HCT116 (cell line): ENCODE data around the gene IQGAP3. TPM values are rescaled to one million over a fixed set of nuclear protein-coding genes. Genes with fewer than 3 reads are reported as not detected.

Experiments used
- ATAC-seq: fragments of 200-7000 bp; cut with Tn5 transposase; 2 replicates; pipeline ENCODE4 v1.9.1; 2020; ENCODE audit warnings: mild to moderate bottlenecking, moderate library complexity
- BruUV-seq: library from RNA; stranded (reverse); fragments of 400-500 nt; replicated peaks from 2 replicates; lab custom pipeline; 2021; lab: Mats Ljungman, UMichigan
- CTCF ChIA-PET: fragments of 300-600 bp; sonication (Branson Sonifier 250); formaldehyde crosslinking; loops from one replicate; lab custom pipeline; 2021; ENCODE audit warnings: antibody characterized with exemption; lab: Charles Lee
- POLR2A ChIA-PET: fragments of 300-600, 350-600 bp; sonication (Branson Sonifier 250); formaldehyde crosslinking; loops from one replicate; lab custom pipeline; 2021; ENCODE audit warnings: antibody characterized with exemption; lab: Charles Lee
- RAD21 ChIA-PET, 2 experiments: fragments of 300-600 bp; sonication (Branson Sonifier 250); formaldehyde crosslinking; loops; one replicate each; lab custom pipeline; 2023; ENCODE audit warnings: low total read pairs in 2 of 2; ENCODE audit not compliant: uncharacterized antibody in 2 of 2, unreplicated experiment in 2 of 2, low non-redundant PET in 1 of 2; lab: Charles Lee
- DNase-seq: peaks from one replicate; pipeline ENCODE4 v3.0.0-alpha.2; 2010; ENCODE audit warnings: low read depth, low spot score
- H2AFZ ChIP-seq: fragments of 200-600 bp; shearing (Covaris generic), sonication (generic); 2 replicates; pipeline ENCODE4 v1.6.1; 2017; ENCODE audit warnings: low read depth, mixed run types, mixed read lengths, antibody characterized with exemption, low read length; ENCODE audit not compliant: poor library complexity, severe bottlenecking
- H3K27ac ChIP-seq: 2 replicates; pipeline ENCODE4 v1.5.1; 2012; ENCODE audit warnings: low read depth, low read length
- H3K27me3 ChIP-seq: fragments of 200-600 bp; sonication (generic); 2 replicates; pipeline ENCODE4 v1.6.1; 2016; ENCODE audit warnings: mixed run types, low read length, mixed read lengths; ENCODE audit not compliant: insufficient read depth
- H3K36me3 ChIP-seq, 2 experiments: fragments of 200-500 bp in 1 of 2; fragments of 200-600 bp in 1 of 2; sonication (Bioruptor generic) in 1 of 2; sonication (generic) in 1 of 2; 2 replicates each; pipeline versions ENCODE4 v1.5.1 to v1.6.1; 2014 to 2016; ENCODE audit warnings: low read length in 2 of 2, inconsistent platforms in 1 of 2, mixed read lengths in 1 of 2, mixed run types in 1 of 2; ENCODE audit not compliant: insufficient read depth in 2 of 2, control insufficient read depth in 1 of 2
- H3K4me1 ChIP-seq, 2 experiments: fragments of 200-600 bp in 1 of 2; sonication (generic) in 1 of 2; 2 replicates each; pipeline versions ENCODE4 v1.5.1 to v1.6.1; 2012 to 2017; ENCODE audit warnings: low read length in 2 of 2, inconsistent platforms in 1 of 2, mild to moderate bottlenecking in 1 of 2, mixed read lengths in 1 of 2, mixed run types in 1 of 2, moderate library complexity in 1 of 2; ENCODE audit not compliant: insufficient read depth in 2 of 2, control insufficient read depth in 1 of 2
- H3K4me2 ChIP-seq: fragments of 200-600 bp; sonication (generic); 2 replicates; pipeline ENCODE4 v1.6.1; 2017; ENCODE audit warnings: mixed run types, low read length, mixed read lengths
- H3K4me3 ChIP-seq, 2 experiments: fragments of 200-600 bp in 1 of 2; sonication (generic) in 1 of 2; replicated peaks in 1 of 2; 2 replicates each; pipeline ENCODE4 v1.5.1; 2011 to 2016; ENCODE audit warnings: low read length in 2 of 2, control low read depth in 1 of 2, low read depth in 1 of 2, mild to moderate bottlenecking in 1 of 2, mixed read lengths in 1 of 2, mixed run types in 1 of 2
- H3K79me2 ChIP-seq: fragments of 200-600 bp; sonication (generic); 2 replicates; pipeline ENCODE4 v1.6.1; 2017; ENCODE audit warnings: mild to moderate bottlenecking, mixed run types, low read length, moderate library complexity, mixed read lengths; ENCODE audit not compliant: insufficient read depth
- H3K9ac ChIP-seq: fragments of 200-600 bp; sonication (generic); 2 replicates; pipeline ENCODE4 v1.6.1; 2016; ENCODE audit warnings: low read length, mixed read lengths
- H3K9me2 ChIP-seq: fragments of 200-600 bp; sonication (generic), shearing (Covaris generic); 2 replicates; pipeline ENCODE4 v1.6.1; 2017; ENCODE audit warnings: mixed run types, mild to moderate bottlenecking, moderate library complexity; ENCODE audit not compliant: insufficient read depth
- H3K9me3 ChIP-seq, 2 experiments: fragments of 200-500 bp in 1 of 2; fragments of 200-600 bp in 1 of 2; sonication (Bioruptor generic) in 1 of 2; sonication (generic) in 1 of 2; 2 replicates each; pipeline ENCODE4 v1.6.1; 2014 to 2017; ENCODE audit warnings: low read length in 2 of 2, mixed read lengths in 2 of 2, inconsistent platforms in 1 of 2, low read depth in 1 of 2, mild to moderate bottlenecking in 1 of 2, mixed run types in 1 of 2, moderate library complexity in 1 of 2; ENCODE audit not compliant: control insufficient read depth in 1 of 2, insufficient read depth in 1 of 2
- H4K20me1 ChIP-seq: fragments of 200-600 bp; sonication (generic), shearing (Covaris generic); 2 replicates; pipeline ENCODE4 v1.6.1; 2017; ENCODE audit warnings: mixed run types, mild to moderate bottlenecking, moderate library complexity; ENCODE audit not compliant: insufficient read depth
- CEBPB ChIP-seq: IDR thresholded peaks from 2 replicates; pipeline ENCODE4 v1.6.1; 2012; ENCODE audit warnings: low read depth
- EGR1 ChIP-seq: IDR thresholded peaks from 2 replicates; pipeline ENCODE4 v1.6.1; 2012; ENCODE audit warnings: low read depth
- EZH2 ChIP-seq: fragments of 200-600 bp; sonication (generic); IDR thresholded peaks from 2 replicates; pipeline ENCODE4 v1.6.1; 2017; ENCODE audit warnings: antibody characterized with exemption, mixed run types
- EZH2phosphoT487 ChIP-seq: fragments of 200-600 bp; IDR thresholded peaks from 2 replicates; pipeline ENCODE4 v1.6.1; 2018; ENCODE audit warnings: antibody characterized with exemption, borderline replicate concordance
- FOSL1 ChIP-seq: IDR thresholded peaks from 2 replicates; pipeline ENCODE4 v1.6.1; 2012; ENCODE audit warnings: low read depth
- JUND ChIP-seq: IDR thresholded peaks from 2 replicates; pipeline ENCODE4 v1.6.1; 2012
- MAX ChIP-seq: IDR thresholded peaks from 2 replicates; pipeline ENCODE4 v1.6.1; 2012
- POLR2A ChIP-seq: IDR thresholded peaks from 2 replicates; pipeline ENCODE4 v1.7.0; 2011; ENCODE audit warnings: borderline replicate concordance; ENCODE audit not compliant: insufficient read depth, insufficient read length; ENCODE audit errors: extremely low read depth
- RAD21 ChIP-seq: IDR thresholded peaks from 2 replicates; pipeline ENCODE4 v1.6.1; 2012; ENCODE audit warnings: low read depth, mild to moderate bottlenecking
- REST ChIP-seq: IDR thresholded peaks from 2 replicates; pipeline ENCODE4 v1.6.1; 2012; ENCODE audit warnings: low read depth
- SRF ChIP-seq: IDR thresholded peaks from 2 replicates; pipeline ENCODE4 v1.6.1; 2012; ENCODE audit warnings: low read depth
- TCF7L2 ChIP-seq: IDR thresholded peaks from 2 replicates; pipeline ENCODE4 v1.7.0; 2011; ENCODE audit warnings: borderline replicate concordance, inconsistent platforms; ENCODE audit not compliant: insufficient read depth, insufficient read length; ENCODE audit errors: extremely low read depth
- YY1 ChIP-seq: IDR thresholded peaks from 2 replicates; pipeline ENCODE4 v1.6.1; 2011; ENCODE audit warnings: low read length, low read depth, moderate library complexity, mild to moderate bottlenecking; ENCODE audit not compliant: insufficient replicate concordance; ENCODE audit errors: extremely low read depth
- ZBTB33 ChIP-seq: IDR thresholded peaks from 2 replicates; pipeline ENCODE4 v1.6.1; 2011; ENCODE audit warnings: mild to moderate bottlenecking, low read length, moderate library complexity; ENCODE audit not compliant: insufficient replicate concordance; ENCODE audit errors: extremely low read depth
- ZFX ChIP-seq: fragments of 450-650 bp; IDR thresholded peaks from 2 replicates; pipeline ENCODE4 v1.6.1; 2017
- intact Hi-C: fragments of 100-400 bp; cut with micrococcal nuclease; formaldehyde crosslinking; loops from 2 replicates; pipeline ENCODE4 v1.10.0; 2022
- total RNA-seq: library from RNA; stranded (reverse); gene quantifications from one replicate; pipeline ENCODE4 v1.2.1, GENCODE V29; 2021; ENCODE audit not compliant: unreplicated experiment

The IQGAP3 gene
- total RNA-seq, 1 experiment from 2014 or later, result 38.8 TPM

- ChIA-PET POLR2A (no interaction called here), RAD21 (no interaction called here)
- peaks cover 16 to 18% of the 10 kb centered on the region in 2 experiments; a peak in 3 of 4 replicates for H3K36me3 ChIP-seq
- no peaks in the 10 kb centered on the region for H3K4me1 ChIP-seq
- no peaks in the 10 kb centered on the region for H4K20me1 ChIP-seq
- DNase-seq, result no peak
- H3K9me2 ChIP-seq, result no peaks in the 10 kb centered on the region
- H3K9me3 ChIP-seq, result no peaks in the 10 kb centered on the region
- H3K79me2 ChIP-seq, result no peaks in the 10 kb centered on the region
- H3K4me2 ChIP-seq, result no peak overlapping the region
- TF ChIP-seq REST (no peak), ZFX (no peak)
- TF ChIP-seq, all 23 proteins: peak for 0
- no peak overlapping the region for H3K4me3 ChIP-seq
- intact Hi-C loops, result no loop called here
- no peak overlapping the region for H2AFZ ChIP-seq
- no peak overlapping the region for H3K9ac ChIP-seq
- no peaks in the 10 kb centered on the region for H3K27me3 ChIP-seq
- no peak overlapping the region for H3K27ac ChIP-seq
- BruUV-seq, result no TSS peak
- CTCF ChIA-PET, result no interaction called here
- no peak for ATAC-seq
Observed at GRCh38 chr1:156559797-156560385, 12.5 kb downstream of the IQGAP3 start.

- ChIA-PET RAD21 (no interaction called here), CTCF (no interaction called here), POLR2A (no interaction called here)
- H3K4me3 ChIP-seq, result no peak overlapping the region
- no peak overlapping the region for H3K4me2 ChIP-seq
- H2AFZ ChIP-seq, result no peak overlapping the region
- intact Hi-C loops, result no loop called here
- BruUV-seq, result no TSS peak
- H3K9me2 ChIP-seq, result no peaks in the 10 kb centered on the region
- ATAC-seq (no peak), DNase-seq (no peak)
- H3K4me1 ChIP-seq, result no peaks in the 10 kb centered on the region
- H4K20me1 ChIP-seq, result no peaks in the 10 kb centered on the region
- H3K79me2 ChIP-seq, result no peaks in the 10 kb centered on the region
- H3K9ac ChIP-seq, result no peak overlapping the region
- no peaks in the 10 kb centered on the region for H3K27me3 ChIP-seq
- H3K36me3 ChIP-seq, result peaks cover 16 to 17% of the 10 kb centered on the region in 2 experiments; a peak in 3 of 4 replicates
- no peak overlapping the region for H3K27ac ChIP-seq
- H3K9me3 ChIP-seq, result no peaks in the 10 kb centered on the region
- TF ChIP-seq EGR1 (no peak), TCF7L2 (no peak), ZBTB33 (no peak), RAD21 (no peak), CEBPB (no peak), SRF (no peak), POLR2A (no peak), EZH2 (no peak), YY1 (no peak), FOSL1 (no peak), ZFX (no peak), JUND (no peak), EZH2phosphoT487 (no peak), MAX (no peak)
Observed at GRCh38 chr1:156559086-156559796, 13.1 kb downstream of the IQGAP3 start.
